Thyroid gland (tissue), 4 donors: ENCODE results near the gene TMEM219.

Source experiments
- POLR2A ChIP-seq, 2 donors: fragments of 450-650 bp; IDR thresholded peaks; one replicate each; pipeline ENCODE4 v1.6.1; 2017; ENCODE audit warnings: antibody characterized with exemption in 2 of 2, mild to moderate bottlenecking in 2 of 2, moderate library complexity in 1 of 2
- TF ChIP-seq, protein P1 (sequence below), 6 experiments: fragments of 200-600 bp in 3 of 6; fragments of 450-650 bp in 3 of 6; sonication (generic) in 3 of 6; IDR thresholded peaks; one replicate each; pipeline ENCODE4 v1.5.1; 2016 to 2019; ENCODE audit warnings: antibody characterized with exemption in 6 of 6, mild to moderate bottlenecking in 2 of 6, inconsistent platforms in 1 of 6, moderate library complexity in 1 of 6

DNA sequence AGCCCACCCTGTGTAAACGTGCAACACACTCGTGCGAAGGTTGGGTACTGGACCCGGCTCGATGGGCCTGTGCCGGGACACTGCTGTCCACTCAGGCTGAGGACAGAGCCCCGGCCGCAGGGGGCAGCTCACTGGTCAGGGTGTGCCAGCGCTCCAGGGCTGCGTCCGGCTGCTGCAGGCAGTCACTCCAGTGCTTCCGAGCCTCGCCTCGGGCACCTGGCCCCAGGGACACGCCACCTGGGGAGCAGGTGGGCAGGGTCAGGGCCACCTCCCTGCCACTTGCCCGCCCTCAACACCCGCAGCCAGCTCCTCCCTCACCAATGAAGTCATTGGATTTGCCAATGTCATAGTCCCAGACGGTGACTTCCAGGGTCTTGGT lies 44.2 kb downstream of the TMEM219 start:
- TF ChIP-seq, protein P1, sequence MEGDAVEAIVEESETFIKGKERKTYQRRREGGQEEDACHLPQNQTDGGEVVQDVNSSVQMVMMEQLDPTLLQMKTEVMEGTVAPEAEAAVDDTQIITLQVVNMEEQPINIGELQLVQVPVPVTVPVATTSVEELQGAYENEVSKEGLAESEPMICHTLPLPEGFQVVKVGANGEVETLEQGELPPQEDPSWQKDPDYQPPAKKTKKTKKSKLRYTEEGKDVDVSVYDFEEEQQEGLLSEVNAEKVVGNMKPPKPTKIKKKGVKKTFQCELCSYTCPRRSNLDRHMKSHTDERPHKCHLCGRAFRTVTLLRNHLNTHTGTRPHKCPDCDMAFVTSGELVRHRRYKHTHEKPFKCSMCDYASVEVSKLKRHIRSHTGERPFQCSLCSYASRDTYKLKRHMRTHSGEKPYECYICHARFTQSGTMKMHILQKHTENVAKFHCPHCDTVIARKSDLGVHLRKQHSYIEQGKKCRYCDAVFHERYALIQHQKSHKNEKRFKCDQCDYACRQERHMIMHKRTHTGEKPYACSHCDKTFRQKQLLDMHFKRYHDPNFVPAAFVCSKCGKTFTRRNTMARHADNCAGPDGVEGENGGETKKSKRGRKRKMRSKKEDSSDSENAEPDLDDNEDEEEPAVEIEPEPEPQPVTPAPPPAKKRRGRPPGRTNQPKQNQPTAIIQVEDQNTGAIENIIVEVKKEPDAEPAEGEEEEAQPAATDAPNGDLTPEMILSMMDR (IDR thresholded peaks at IDR 0.05) = no peak
- no peak for TF ChIP-seq POLR2A (IDR thresholded peaks at IDR 0.05)
